Measurements from ENCODE around the gene DIDO1. TPM values are rescaled to one million over a fixed set of nuclear protein-coding genes. Genes with fewer than 3 reads are reported as not detected.
"Not testable (repeated sequence)": the region's sequence is repeated elsewhere in the genome, so short reads cannot be mapped to it uniquely, and the experiment has no call there.

The DIDO1 gene
- total RNA-seq, 1 experiment from 2014 or later: 27.8 TPM

DNA sequence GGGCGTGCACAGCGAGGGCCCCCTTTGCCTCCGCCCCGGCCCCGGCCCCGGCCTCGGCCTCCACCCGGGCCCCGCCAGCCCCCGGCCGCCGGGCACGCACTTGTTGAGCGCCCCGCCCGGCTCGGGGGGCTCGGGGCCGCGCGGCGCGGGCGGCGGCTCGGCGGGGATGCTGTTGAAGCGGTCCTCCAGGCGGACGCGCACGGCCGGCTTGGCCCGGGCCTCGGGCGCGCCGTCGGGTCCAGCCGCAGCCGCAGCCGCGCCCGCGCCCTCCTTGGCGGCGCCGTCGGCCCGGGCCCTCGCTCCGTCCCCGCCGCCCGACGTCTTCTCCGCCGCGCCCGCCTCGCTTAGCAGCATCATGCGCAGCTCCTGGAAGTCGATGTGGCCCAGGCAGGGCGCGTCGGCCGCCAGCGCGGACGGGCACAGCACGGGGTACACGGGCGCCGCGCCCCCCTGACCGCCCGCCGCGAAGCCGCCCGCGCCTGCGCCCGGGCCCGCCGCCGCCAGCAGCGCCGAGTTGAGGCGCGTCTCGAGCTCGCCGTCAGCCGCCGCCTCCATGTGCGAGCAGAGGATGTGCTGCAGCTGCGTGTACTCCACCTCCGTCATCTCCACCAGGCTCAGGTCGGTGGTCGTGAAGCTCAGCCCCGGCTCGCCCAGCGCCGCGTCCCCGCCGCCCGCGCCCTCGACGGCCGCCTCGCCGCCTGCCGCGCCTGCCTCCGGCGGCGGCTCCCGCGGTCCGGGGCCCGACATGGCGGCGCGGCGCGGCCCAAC is 65.2 kb downstream of the DIDO1 start:
- DNase-seq (ENCODE audit: extremely low read depth, low read depth): no peak

DNA sequence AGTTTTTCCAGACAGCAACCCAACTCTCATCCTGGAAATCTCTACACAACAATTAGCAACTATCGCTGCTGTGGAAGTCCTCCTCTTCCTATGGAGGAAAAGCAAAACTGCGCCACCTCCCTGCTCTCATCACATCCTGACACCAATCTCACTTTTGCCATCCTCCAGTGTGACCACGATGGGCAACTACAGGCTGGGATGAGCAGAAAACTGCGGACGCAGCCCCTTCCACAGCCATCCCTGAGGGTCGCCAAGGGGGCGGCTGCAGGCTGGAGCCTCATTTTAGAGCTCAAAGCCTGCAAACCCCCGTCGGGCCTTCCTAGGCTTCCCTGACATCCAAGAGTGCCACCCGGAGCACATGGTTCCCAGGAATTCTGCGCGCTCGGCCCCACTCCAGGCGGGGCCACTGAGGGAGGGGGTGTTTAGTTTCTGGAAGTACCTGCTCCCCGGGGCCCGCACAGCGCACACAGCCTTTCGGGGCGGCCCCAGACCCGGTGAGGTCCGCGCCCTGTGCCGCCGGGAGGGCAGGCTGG is 65.8 kb downstream of the DIDO1 start:
- DNase-seq (ENCODE audit: extremely low read depth, low read depth): no peak

GRCh38 chr20:62859721-62860120 is 66.6 kb downstream of the DIDO1 start:
- no peak for DNase-seq (ENCODE audit: extremely low read depth, low read depth)

DNA sequence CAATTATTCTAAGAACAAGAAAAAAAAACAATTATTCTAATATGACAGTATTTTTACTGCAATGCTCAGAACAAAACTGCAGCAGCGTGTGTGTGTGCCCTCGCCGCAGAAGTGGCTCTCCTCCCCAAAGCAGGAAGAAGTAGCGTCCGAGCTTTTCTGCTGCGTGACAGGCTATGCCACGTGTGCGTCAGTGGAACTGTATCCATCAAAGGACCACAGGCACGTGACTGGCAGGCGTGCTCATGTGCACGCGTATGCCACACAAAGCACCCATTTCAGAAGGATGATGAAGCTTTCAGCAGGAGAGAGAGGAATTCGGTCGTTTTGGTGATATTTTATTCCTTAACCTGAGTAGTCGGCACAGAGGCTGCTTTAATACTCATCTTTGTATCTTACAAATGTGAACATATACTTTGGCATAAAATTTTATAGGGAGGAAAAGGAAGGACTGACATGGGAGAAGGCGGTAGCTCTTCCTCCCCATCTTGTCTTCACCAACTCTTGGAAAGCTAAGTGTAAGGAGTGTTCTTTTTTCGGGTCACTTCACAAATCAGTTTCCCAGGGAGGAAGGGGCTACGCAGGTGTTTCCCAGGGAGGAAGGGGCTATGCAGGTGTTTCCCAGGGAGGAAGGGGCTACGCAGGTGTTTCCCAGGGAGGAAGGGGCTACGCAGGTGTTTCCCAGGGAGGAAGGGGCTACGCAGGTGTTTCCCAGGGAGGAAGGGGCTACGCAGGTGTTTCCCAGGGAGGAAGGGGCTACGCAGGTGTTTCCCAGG is 68.1 kb downstream of the DIDO1 start:
- DNase-seq (ENCODE audit: extremely low read depth, low read depth): no peak

GRCh38 chr20:62856931-62857619 is 69.2 kb downstream of the DIDO1 start:
- no peak for DNase-seq (ENCODE audit: extremely low read depth, low read depth)

- DNase-seq (ENCODE audit: extremely low read depth, low read depth): no peak
Observed at GRCh38 chr20:62855120-62855519, 71.2 kb downstream of the DIDO1 start.

DNA sequence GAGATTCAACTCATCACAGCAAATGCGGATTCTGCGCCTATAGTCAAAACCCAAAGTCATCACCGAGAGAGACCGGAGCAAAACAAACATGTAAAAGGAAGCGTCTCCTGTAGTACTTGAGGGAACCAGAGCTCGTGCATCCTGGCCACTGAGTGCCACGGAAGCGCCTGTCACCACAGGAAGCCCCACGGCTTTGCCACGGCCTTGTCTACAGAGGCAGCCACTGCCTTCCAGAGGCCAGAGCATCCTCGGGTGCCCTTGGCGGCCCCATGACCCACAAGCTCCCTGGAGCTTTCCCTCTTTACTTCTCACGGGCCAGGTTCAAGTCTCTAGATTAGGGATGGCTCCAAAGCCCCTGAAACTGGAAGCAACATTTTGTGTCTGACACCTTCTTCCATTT is 72.2 kb downstream of the DIDO1 start:
- DNase-seq (ENCODE audit: extremely low read depth, low read depth): no peak

GRCh38 chr20:62853304-62853703 is 73.0 kb downstream of the DIDO1 start:
- not testable (repeated sequence) for DNase-seq (ENCODE audit: extremely low read depth, low read depth)

GRCh38 chr20:62852841-62853240 is 73.5 kb downstream of the DIDO1 start:
- DNase-seq (ENCODE audit: extremely low read depth, low read depth): no peak

- DNase-seq (ENCODE audit: extremely low read depth, low read depth): no peak
Observed at GRCh38 chr20:62852196-62852595, 74.1 kb downstream of the DIDO1 start.

- DNase-seq (ENCODE audit: extremely low read depth, low read depth): no peak
Observed at GRCh38 chr20:62850333-62850974, 75.9 kb downstream of the DIDO1 start.

GRCh38 chr20:62849431-62849830 is 76.9 kb downstream of the DIDO1 start:
- no peak for DNase-seq (ENCODE audit: extremely low read depth, low read depth)

DNA sequence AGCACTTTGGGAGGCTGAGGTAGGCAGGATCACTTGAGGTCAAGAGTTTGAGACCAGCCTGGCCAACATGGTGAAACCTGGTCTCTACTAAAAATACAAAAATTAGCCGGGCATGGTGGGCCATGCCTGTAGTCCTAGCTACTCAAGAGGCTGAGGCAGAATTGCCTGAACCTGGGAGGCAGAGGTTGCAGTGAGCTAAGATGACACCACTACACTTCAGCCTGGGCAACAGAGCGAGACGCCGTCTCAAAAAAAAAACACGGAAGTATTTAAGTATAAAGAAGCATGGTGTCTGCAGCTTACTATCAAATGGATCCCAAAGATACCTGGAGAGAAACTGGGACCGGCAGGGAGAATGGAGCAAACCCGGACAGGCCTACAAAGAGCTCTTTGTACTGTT is 77.4 kb downstream of the DIDO1 start:
- not testable (repeated sequence) for DNase-seq (ENCODE audit: extremely low read depth, low read depth)

DNA sequence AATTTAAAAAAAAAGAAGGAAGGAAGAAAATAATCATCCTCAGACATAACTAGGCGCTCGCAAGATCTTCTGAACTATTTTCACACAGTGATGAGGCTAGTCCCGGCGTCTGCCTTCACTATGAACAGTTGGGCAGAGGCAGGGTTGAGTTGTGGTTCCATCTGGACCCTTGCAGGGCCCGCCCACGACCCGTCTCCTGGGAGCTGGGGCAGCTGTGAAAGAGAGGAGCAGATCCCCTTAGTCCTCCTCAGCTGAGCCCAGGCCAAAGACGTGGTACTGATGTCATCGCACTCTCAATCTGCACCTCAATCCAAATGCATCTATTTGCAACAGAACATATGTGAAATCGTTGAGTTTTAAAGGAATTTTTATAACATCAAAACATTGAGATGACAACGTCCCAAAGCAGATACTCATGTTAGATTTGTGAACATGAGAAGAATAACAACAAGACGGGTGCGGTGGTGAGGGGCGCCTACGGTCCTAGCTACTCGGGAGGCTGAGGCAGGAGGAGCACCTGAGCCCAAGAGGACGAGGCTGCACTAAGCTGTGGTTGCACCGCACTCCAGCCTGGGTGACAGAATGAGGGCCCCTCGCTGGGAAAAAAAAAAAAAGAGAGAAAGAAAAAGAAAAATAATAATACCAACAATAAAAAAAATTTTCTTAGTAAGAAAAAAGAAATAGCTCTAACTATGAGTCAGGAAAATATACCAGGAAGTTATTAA is 80.0 kb downstream of the DIDO1 start:
- DNase-seq (ENCODE audit: extremely low read depth, low read depth): no peak

GRCh38 chr20:62845416-62846160 is 80.7 kb downstream of the DIDO1 start:
- no peak for DNase-seq (ENCODE audit: extremely low read depth, low read depth)

- DNase-seq (ENCODE audit: extremely low read depth, low read depth): no peak
Observed at GRCh38 chr20:62844182-62844581, 82.1 kb downstream of the DIDO1 start.

- peak; percentile 43 for DNase-seq (ENCODE audit: extremely low read depth, low read depth)
Observed at GRCh38 chr20:62843656-62844055, 82.6 kb downstream of the DIDO1 start.

- no peak for DNase-seq (ENCODE audit: extremely low read depth, low read depth)
Observed at GRCh38 chr20:62841705-62842212, 84.5 kb downstream of the DIDO1 start.

Measured in NCI-H460 (cell line).